Measurements from ENCODE around the gene CPSF7. TPM values are rescaled to one million over a fixed set of nuclear protein-coding genes. Genes with fewer than 3 reads are reported as not detected.

CPSF7 gene
- 29.0 and 31.1 TPM in 2 replicates for total RNA-seq

GRCh38 chr11:61429691-61430582 is at the start of gene CPSF7, which contains the start of gene SDHAF2:
Gene CPSF7 (minus strand): TSS chr11:61429975. CDS start chr11:61429235, 740 bp downstream.
Gene SDHAF2 (plus strand): TSS chr11:61430124. CDS start chr11:61430147, 23 bp downstream.

GRCh38 chr11:61361741-61362541 is 67.8 kb downstream of the CPSF7 start, which contains the start of the genes CYB561A3 and TMEM138:
Gene CYB561A3 (minus strand): TSS chr11:61361882. CDS start chr11:61356713, 5,169 bp downstream.
Gene TMEM138 (plus strand): TSS chr11:61362374. CDS start chr11:61364391, 2,017 bp downstream.

Other genes with a start within 250 kb of the CPSF7 start
- gene PGA3, start 226.5 kb downstream of the CPSF7 start, total RNA-seq, result not detected in 2 replicates
- not detected in 2 replicates for gene PGA4, start 207.6 kb downstream of the CPSF7 start, total RNA-seq
- gene PGA5, start 188.8 kb downstream of the CPSF7 start, total RNA-seq, result not detected in 2 replicates
- 0.04 and 0.23 TPM in 2 replicates for gene VWCE, start 134.7 kb downstream of the CPSF7 start, total RNA-seq
- 163 and 190 TPM in 2 replicates for gene DDB1, start 96.9 kb downstream of the CPSF7 start, total RNA-seq
- 30.3 and 34.4 TPM in 2 replicates for gene TKFC, start 96.7 kb downstream of the CPSF7 start, total RNA-seq
- 42.1 and 47.6 TPM in 2 replicates for gene CYB561A3, start 68.1 kb downstream of the CPSF7 start, total RNA-seq
- 24.3 and 44.9 TPM in 2 replicates for gene TMEM138, start 67.6 kb downstream of the CPSF7 start, total RNA-seq
- gene TMEM216, start 37.4 kb downstream of the CPSF7 start, total RNA-seq, result 12.0 and 12.3 TPM in 2 replicates
- gene SDHAF2, start 149 bp upstream of the CPSF7 start, total RNA-seq, result 18.0 and 38.8 TPM in 2 replicates
- gene LRRC10B, start 78.8 kb upstream of the CPSF7 start, total RNA-seq, result not detected in 2 replicates
- 3.6 and 10.8 TPM in 2 replicates for gene SYT7, start 151.1 kb upstream of the CPSF7 start, total RNA-seq